ENCODE data around the gene ZNF407. TPM values are rescaled to one million over a fixed set of nuclear protein-coding genes. Genes with fewer than 3 reads are reported as not detected.

The ZNF407 gene
- total RNA-seq, 1 experiment from 2014 or later: 7.6 TPM

DNA sequence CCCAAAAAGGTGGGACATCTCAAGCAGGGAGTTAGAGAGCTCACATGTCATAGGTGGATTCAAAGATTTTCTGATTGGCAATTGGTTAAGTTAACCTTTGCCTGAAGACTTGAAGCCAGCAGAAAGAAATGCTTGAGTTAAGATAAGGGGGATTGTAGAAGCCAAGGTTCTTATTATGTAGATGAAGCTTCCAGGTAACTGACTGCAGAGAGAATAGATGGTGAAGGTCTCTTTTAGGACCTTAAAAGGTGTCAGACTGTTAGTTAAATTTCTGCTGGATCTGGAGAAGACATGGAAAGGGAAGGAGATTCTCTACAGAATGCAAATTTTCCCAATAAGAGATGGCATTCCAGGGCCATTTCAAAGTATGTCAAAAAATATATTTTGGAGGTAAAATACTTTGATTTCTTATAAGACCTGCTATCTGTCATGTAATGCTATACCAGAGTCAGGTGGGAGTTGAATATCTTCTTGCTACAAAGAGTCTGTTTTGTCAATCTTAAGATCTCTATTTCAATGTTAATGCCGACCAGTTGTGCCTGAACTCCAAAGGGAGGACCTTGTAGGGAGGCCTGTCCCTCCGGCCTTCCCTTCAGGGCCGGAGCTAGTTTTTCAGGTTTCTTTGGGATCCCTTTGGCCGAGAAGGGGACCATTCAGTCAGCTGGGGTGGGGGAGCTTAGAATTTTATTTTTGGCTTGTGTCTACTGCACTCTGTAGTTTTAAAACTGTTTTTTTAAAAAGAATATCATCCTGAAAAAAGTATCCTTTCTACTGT, 330.7 kb downstream of the ZNF407 start:
- Histone ChIP-seq H3K9me3 (ENCODE audit: control insufficient read depth in 1 of 2, insufficient read depth in 1 of 2, low read depth in 1 of 2, low read length in 2 of 2) (no peaks in the 10 kb centered on the region), H3K4me1 (ENCODE audit: control insufficient read depth in 1 of 2, insufficient read depth in 2 of 2, low read length in 2 of 2) (no peaks in the 10 kb centered on the region), H2AFZ (ENCODE audit: low read depth, low read length, poor library complexity, severe bottlenecking) (no peak overlapping the region), H3K9me2 (ENCODE audit: insufficient read depth) (no peaks in the 10 kb centered on the region), H3K79me2 (ENCODE audit: insufficient read depth, low read length) (no peaks in the 10 kb centered on the region), H3K27me3 (ENCODE audit: insufficient read depth, low read length) (no peaks in the 10 kb centered on the region), H3K27ac (ENCODE audit: low read depth, low read length) (no peak overlapping the region), H3K9ac (ENCODE audit: low read length) (no peak overlapping the region), H3K4me2 (ENCODE audit: low read length) (no peak overlapping the region), H4K20me1 (ENCODE audit: insufficient read depth) (no peaks in the 10 kb centered on the region), H3K36me3 (ENCODE audit: control insufficient read depth in 1 of 2, insufficient read depth in 2 of 2, low read length in 2 of 2) (no peaks in the 10 kb centered on the region), H3K4me3 (replicated peaks in 1 of 2; ENCODE audit: low read depth in 1 of 2, low read length in 2 of 2) (no peak overlapping the region)
- CTCF ChIA-PET: no interaction called here
- RAD21 ChIA-PET (ENCODE audit: low non-redundant PET in 1 of 2, low total read pairs in 2 of 2, uncharacterized antibody in 2 of 2, unreplicated experiment in 2 of 2): no interaction called here
- POLR2A ChIA-PET: no interaction called here
- ATAC-seq (no peak), DNase-seq (ENCODE audit: low read depth, low spot score) (no peak)
- intact Hi-C loops (cut with micrococcal nuclease): no loop called here
- TF ChIP-seq CEBPB (IDR thresholded peaks at IDR 0.05; ENCODE audit: low read depth): no peak
- no peak for TF ChIP-seq SIN3A (IDR thresholded peaks at IDR 0.05; ENCODE audit: low read depth)
- no peak for TF ChIP-seq EGR1 (IDR thresholded peaks at IDR 0.05; ENCODE audit: low read depth)
- TF ChIP-seq, protein P1, sequence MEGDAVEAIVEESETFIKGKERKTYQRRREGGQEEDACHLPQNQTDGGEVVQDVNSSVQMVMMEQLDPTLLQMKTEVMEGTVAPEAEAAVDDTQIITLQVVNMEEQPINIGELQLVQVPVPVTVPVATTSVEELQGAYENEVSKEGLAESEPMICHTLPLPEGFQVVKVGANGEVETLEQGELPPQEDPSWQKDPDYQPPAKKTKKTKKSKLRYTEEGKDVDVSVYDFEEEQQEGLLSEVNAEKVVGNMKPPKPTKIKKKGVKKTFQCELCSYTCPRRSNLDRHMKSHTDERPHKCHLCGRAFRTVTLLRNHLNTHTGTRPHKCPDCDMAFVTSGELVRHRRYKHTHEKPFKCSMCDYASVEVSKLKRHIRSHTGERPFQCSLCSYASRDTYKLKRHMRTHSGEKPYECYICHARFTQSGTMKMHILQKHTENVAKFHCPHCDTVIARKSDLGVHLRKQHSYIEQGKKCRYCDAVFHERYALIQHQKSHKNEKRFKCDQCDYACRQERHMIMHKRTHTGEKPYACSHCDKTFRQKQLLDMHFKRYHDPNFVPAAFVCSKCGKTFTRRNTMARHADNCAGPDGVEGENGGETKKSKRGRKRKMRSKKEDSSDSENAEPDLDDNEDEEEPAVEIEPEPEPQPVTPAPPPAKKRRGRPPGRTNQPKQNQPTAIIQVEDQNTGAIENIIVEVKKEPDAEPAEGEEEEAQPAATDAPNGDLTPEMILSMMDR (IDR thresholded peaks at IDR 0.05 in 2 of 3, conservative IDR thresholded peaks at IDR 0.05 in 1 of 3; ENCODE audit: borderline replicate concordance in 1 of 3, insufficient read depth in 1 of 3, low read depth in 2 of 3, low read length in 2 of 3): no peak
- TF ChIP-seq JUND (IDR thresholded peaks at IDR 0.05): no peak
- TF ChIP-seq EZH2phosphoT487 (IDR thresholded peaks at IDR 0.05; ENCODE audit: borderline replicate concordance): no peak
- BruUV-seq (replicated peaks): no TSS peak

DNA sequence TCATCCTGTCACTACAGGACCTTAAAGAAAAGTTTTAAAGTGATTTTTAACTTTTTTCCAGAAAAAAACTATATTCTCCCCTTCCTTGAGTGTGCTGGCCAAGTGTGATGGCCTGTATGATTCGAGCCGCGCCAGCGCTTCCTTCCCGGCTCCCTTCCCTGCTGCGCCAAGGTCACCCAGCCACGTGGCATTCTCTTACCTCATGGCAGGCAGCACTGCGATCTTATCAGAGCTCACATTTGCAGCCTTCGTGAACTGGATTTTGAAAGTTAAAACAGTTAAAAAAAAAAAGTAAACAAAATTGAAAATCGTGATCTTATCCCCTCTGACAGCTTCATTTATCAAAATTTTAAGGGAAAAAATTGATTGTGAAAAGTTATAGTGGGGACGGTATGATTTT, 331.4 kb downstream of the ZNF407 start:
- H3K36me3 ChIP-seq (ENCODE audit: control insufficient read depth in 1 of 2, insufficient read depth in 2 of 2, low read length in 2 of 2): no peaks in the 10 kb centered on the region
- ATAC-seq (no peak), DNase-seq (ENCODE audit: low read depth, low spot score) (no peak)
- no peak overlapping the region for H3K27ac ChIP-seq (ENCODE audit: low read depth, low read length)
- POLR2A ChIA-PET: no interaction called here
- no peaks in the 10 kb centered on the region for H3K4me1 ChIP-seq (ENCODE audit: control insufficient read depth in 1 of 2, insufficient read depth in 2 of 2, low read length in 2 of 2)
- H3K4me2 ChIP-seq (ENCODE audit: low read length): no peak overlapping the region
- CTCF ChIA-PET: no interaction called here
- no peak overlapping the region for H3K9ac ChIP-seq (ENCODE audit: low read length)
- no peaks in the 10 kb centered on the region for H3K9me2 ChIP-seq (ENCODE audit: insufficient read depth)
- H3K9me3 ChIP-seq (ENCODE audit: control insufficient read depth in 1 of 2, insufficient read depth in 1 of 2, low read depth in 1 of 2, low read length in 2 of 2): no peaks in the 10 kb centered on the region
- H3K79me2 ChIP-seq (ENCODE audit: insufficient read depth, low read length): no peaks in the 10 kb centered on the region
- no peaks in the 10 kb centered on the region for H4K20me1 ChIP-seq (ENCODE audit: insufficient read depth)
- no peak overlapping the region for H2AFZ ChIP-seq (ENCODE audit: low read depth, low read length, poor library complexity, severe bottlenecking)
- BruUV-seq (replicated peaks): no TSS peak
- H3K4me3 ChIP-seq (replicated peaks in 1 of 2; ENCODE audit: low read depth in 1 of 2, low read length in 2 of 2): no peak overlapping the region
- H3K27me3 ChIP-seq (ENCODE audit: insufficient read depth, low read length): no peaks in the 10 kb centered on the region
- intact Hi-C loops (cut with micrococcal nuclease): no loop called here
- RAD21 ChIA-PET (ENCODE audit: low non-redundant PET in 1 of 2, low total read pairs in 2 of 2, uncharacterized antibody in 2 of 2, unreplicated experiment in 2 of 2): no interaction called here
- TF ChIP-seq, protein P2, sequence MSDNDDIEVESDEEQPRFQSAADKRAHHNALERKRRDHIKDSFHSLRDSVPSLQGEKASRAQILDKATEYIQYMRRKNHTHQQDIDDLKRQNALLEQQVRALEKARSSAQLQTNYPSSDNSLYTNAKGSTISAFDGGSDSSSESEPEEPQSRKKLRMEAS (IDR thresholded peaks at IDR 0.05): no peak
- TF ChIP-seq, protein P3, sequence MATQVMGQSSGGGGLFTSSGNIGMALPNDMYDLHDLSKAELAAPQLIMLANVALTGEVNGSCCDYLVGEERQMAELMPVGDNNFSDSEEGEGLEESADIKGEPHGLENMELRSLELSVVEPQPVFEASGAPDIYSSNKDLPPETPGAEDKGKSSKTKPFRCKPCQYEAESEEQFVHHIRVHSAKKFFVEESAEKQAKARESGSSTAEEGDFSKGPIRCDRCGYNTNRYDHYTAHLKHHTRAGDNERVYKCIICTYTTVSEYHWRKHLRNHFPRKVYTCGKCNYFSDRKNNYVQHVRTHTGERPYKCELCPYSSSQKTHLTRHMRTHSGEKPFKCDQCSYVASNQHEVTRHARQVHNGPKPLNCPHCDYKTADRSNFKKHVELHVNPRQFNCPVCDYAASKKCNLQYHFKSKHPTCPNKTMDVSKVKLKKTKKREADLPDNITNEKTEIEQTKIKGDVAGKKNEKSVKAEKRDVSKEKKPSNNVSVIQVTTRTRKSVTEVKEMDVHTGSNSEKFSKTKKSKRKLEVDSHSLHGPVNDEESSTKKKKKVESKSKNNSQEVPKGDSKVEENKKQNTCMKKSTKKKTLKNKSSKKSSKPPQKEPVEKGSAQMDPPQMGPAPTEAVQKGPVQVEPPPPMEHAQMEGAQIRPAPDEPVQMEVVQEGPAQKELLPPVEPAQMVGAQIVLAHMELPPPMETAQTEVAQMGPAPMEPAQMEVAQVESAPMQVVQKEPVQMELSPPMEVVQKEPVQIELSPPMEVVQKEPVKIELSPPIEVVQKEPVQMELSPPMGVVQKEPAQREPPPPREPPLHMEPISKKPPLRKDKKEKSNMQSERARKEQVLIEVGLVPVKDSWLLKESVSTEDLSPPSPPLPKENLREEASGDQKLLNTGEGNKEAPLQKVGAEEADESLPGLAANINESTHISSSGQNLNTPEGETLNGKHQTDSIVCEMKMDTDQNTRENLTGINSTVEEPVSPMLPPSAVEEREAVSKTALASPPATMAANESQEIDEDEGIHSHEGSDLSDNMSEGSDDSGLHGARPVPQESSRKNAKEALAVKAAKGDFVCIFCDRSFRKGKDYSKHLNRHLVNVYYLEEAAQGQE (IDR thresholded peaks at IDR 0.05; ENCODE audit: low read depth): no peak
- no peak for TF ChIP-seq ZNF274 (IDR thresholded peaks at IDR 0.05; ENCODE audit: low read depth, low read length)
- TF ChIP-seq, protein P4, sequence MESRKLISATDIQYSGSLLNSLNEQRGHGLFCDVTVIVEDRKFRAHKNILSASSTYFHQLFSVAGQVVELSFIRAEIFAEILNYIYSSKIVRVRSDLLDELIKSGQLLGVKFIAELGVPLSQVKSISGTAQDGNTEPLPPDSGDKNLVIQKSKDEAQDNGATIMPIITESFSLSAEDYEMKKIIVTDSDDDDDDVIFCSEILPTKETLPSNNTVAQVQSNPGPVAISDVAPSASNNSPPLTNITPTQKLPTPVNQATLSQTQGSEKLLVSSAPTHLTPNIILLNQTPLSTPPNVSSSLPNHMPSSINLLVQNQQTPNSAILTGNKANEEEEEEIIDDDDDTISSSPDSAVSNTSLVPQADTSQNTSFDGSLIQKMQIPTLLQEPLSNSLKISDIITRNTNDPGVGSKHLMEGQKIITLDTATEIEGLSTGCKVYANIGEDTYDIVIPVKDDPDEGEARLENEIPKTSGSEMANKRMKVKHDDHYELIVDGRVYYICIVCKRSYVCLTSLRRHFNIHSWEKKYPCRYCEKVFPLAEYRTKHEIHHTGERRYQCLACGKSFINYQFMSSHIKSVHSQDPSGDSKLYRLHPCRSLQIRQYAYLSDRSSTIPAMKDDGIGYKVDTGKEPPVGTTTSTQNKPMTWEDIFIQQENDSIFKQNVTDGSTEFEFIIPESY (IDR thresholded peaks at IDR 0.05; ENCODE audit: extremely low read depth, insufficient replicate concordance, low read length): no peak
- TF ChIP-seq EZH2phosphoT487 (IDR thresholded peaks at IDR 0.05; ENCODE audit: borderline replicate concordance): no peak
- no peak for TF ChIP-seq SP1 (IDR thresholded peaks at IDR 0.05; ENCODE audit: low read depth)
